HepG2 (cell line): ENCODE results near the gene NEK6. TPM values are rescaled to one million over a fixed set of nuclear protein-coding genes. Genes with fewer than 3 reads are reported as not detected.

ENCODE experiments used
- ATAC-seq: fragments of 200-7000 bp; cut with Tn5 transposase; 3 replicates; pipeline ENCODE4 v1.9.1; 2020; ENCODE audit warnings: mild to moderate bottlenecking, moderate library complexity
- BruUV-seq: library from RNA; stranded (reverse); fragments of 400-500 nt; replicated peaks from 2 replicates; lab custom pipeline; 2021; lab: Mats Ljungman, UMichigan
- CTCF ChIA-PET: fragments of 300-600 bp; formaldehyde crosslinking; extraction: SDS; loops from one replicate; lab custom pipeline; 2021; ENCODE audit warnings: low total read pairs, inconsistent platforms, low intra/inter-chr PET ratio; lab: Yijun Ruan, JAX
- POLR2A ChIA-PET: fragments of 350-600 bp; sonication (Branson Sonifier 250); formaldehyde crosslinking; loops from one replicate; lab custom pipeline; 2020; ENCODE audit warnings: antibody characterized with exemption, inconsistent platforms; lab: Yijun Ruan, JAX
- DNase-seq: peaks from one replicate; pipeline ENCODE4 v3.0.0-alpha.2; 2015; ENCODE audit warnings: low spot score
- FAIRE-seq: peaks from 3 replicates; lab custom pipeline; 2011; peaks lifted over from hg19 to GRCh38; lab: Jason Lieb, UNC
- H2AFZ ChIP-seq: one replicate; pipeline ENCODE4 v1.6.1; 2011; ENCODE audit warnings: low read length, inconsistent platforms
- H3K27ac ChIP-seq: fragments of 300-600 bp; 3 replicates; pipeline ENCODE4 v1.8.0; 2011; ENCODE audit warnings: mixed run types, mild to moderate bottlenecking, mixed read lengths, low read length, inconsistent platforms; ENCODE audit not compliant: insufficient read depth; ENCODE audit errors: extremely low read length
- H3K27me3 ChIP-seq, 2 experiments: fragments of 200-600 bp in 1 of 2; 2 replicates in 1 of 2; 3 replicates in 1 of 2; pipeline versions ENCODE4 v1.6.0 to v1.8.0; 2011; ENCODE audit warnings: low read length in 2 of 2, mild to moderate bottlenecking in 2 of 2, moderate library complexity in 2 of 2, inconsistent platforms in 1 of 2; ENCODE audit not compliant: insufficient read depth in 2 of 2, control insufficient read depth in 1 of 2
- H3K36me3 ChIP-seq, 2 experiments: fragments of 200-600 bp in 1 of 2; replicated peaks in 1 of 2; 2 replicates in 1 of 2; 3 replicates in 1 of 2; pipeline versions ENCODE4 v1.5.1 to v1.8.0; 2011; ENCODE audit warnings: low read length in 2 of 2, inconsistent platforms in 1 of 2; ENCODE audit not compliant: insufficient read depth in 2 of 2, control insufficient read depth in 1 of 2
- H3K4me1 ChIP-seq: 2 replicates; pipeline ENCODE4 v1.5.1; 2012; ENCODE audit warnings: low read length, inconsistent platforms; ENCODE audit not compliant: insufficient read depth
- H3K4me2 ChIP-seq: 2 replicates; pipeline ENCODE4 v1.6.0; 2011; ENCODE audit warnings: low read depth, low read length, inconsistent platforms
- H3K4me3 ChIP-seq, 3 experiments: fragments of 200-600 bp in 1 of 3; sonication (generic), shearing (Covaris generic) in 1 of 3; replicated peaks in 1 of 3; 2 replicates each; pipeline ENCODE4 v1.5.1; 2011 to 2016; ENCODE audit warnings: low read length in 3 of 3, inconsistent platforms in 2 of 3, low read depth in 2 of 3, mild to moderate bottlenecking in 2 of 3, control low read depth in 1 of 3, mixed read lengths in 1 of 3; ENCODE audit not compliant: insufficient read depth in 1 of 3
- H3K79me2 ChIP-seq: one replicate; pipeline ENCODE4 v1.6.1; 2011; ENCODE audit warnings: low read length, inconsistent platforms; ENCODE audit not compliant: insufficient read depth
- H3K9ac ChIP-seq: 2 replicates; pipeline ENCODE4 v1.6.0; 2011; ENCODE audit warnings: mild to moderate bottlenecking, low read depth, low read length, inconsistent platforms; ENCODE audit not compliant: insufficient read depth
- H3K9me3 ChIP-seq: 2 replicates; pipeline ENCODE4 v1.5.1; 2012; ENCODE audit warnings: mild to moderate bottlenecking, low read length
- H4K20me1 ChIP-seq: 2 replicates; pipeline ENCODE4 v1.6.0; 2011; ENCODE audit warnings: inconsistent platforms, mild to moderate bottlenecking, low read length, moderate library complexity; ENCODE audit not compliant: insufficient read depth
- AGO2 ChIP-seq: fragments of 200-400 bp; formaldehyde crosslinking; optimal IDR thresholded peaks from 2 replicates; pipeline ENCODE3; 2017; ENCODE audit warnings: mild to moderate bottlenecking, low read depth, low read length, moderate library complexity
- ARHGAP35 ChIP-seq: sonication (generic); formaldehyde crosslinking; IDR thresholded peaks from 2 replicates; pipeline ENCODE4 v1.9.0; 2022; ENCODE audit warnings: mild to moderate bottlenecking, inconsistent platforms, moderate library complexity, missing genetic modification reagents, borderline replicate concordance
- ARNT ChIP-seq: fragments of 450-650 bp; IDR thresholded peaks from 2 replicates; pipeline ENCODE4 v1.6.1; 2017
- RCOR2 ChIP-seq: IDR thresholded peaks from 2 replicates; pipeline ENCODE4 v1.6.1; 2016; ENCODE audit warnings: missing biosample characterization, missing genetic modification reagents
- ZNF652 ChIP-seq: IDR thresholded peaks from 2 replicates; pipeline ENCODE4 v1.6.1; 2016; ENCODE audit warnings: low read depth, borderline replicate concordance
- WGBS: methylation state at CpG from one replicate; pipeline ENCODE4 v1.1.6; 2017; ENCODE audit warnings: low lambda C conversion rate; 5-methylcytosine and 5-hydroxymethylcytosine counted together
- in situ Hi-C: cut with HindIII; loops from 2 replicates; pipeline ENCODE4 v1.10.0; 2017; ENCODE audit warnings: low pct_unique_long_range_greater_than_20kb; ENCODE audit not compliant: extremely low pct_ligation_motif_present
- intact Hi-C: fragments of 100-400 bp; cut with micrococcal nuclease; formaldehyde crosslinking; loops from one replicate; pipeline ENCODE4 v1.10.0; 2022; ENCODE audit not compliant: unreplicated experiment
- polyA plus RNA-seq, 8 experiments: library from polyadenylated mRNA; depleted of rRNA in 3 of 8; stranded (reverse) in 7 of 8; unstranded in 1 of 8; fragments of >200 nt; fragmentation: Illumina TruSeq in 4 of 8; extraction: Trizol in 4 of 8; gene quantifications; 2 replicates each; pipeline versions ENCODE4 v1.2.1 to v1.2.3, GENCODE V29; 2011 to 2016; ENCODE audit warnings: low read depth in 4 of 8, missing spikeins in 1 of 8, mixed read lengths in 1 of 8; ENCODE audit not compliant: insufficient read depth in 1 of 8
- total RNA-seq, 5 experiments: library from RNA; depleted of rRNA; stranded (reverse); fragments of >200 nt; fragmentation: Illumina TruSeq; extraction: Trizol; gene quantifications; 2 replicates each; pipeline ENCODE4 v1.2.3, GENCODE V29; 2016; ENCODE audit warnings: low read depth in 1 of 5

Gene NEK6
- total and polyA plus RNA-seq, 2 of the 13 experiments (the other 11 are each of a cell fraction or from before 2014, with no cell fraction given), result 30.4 to 119 TPM

DNA sequence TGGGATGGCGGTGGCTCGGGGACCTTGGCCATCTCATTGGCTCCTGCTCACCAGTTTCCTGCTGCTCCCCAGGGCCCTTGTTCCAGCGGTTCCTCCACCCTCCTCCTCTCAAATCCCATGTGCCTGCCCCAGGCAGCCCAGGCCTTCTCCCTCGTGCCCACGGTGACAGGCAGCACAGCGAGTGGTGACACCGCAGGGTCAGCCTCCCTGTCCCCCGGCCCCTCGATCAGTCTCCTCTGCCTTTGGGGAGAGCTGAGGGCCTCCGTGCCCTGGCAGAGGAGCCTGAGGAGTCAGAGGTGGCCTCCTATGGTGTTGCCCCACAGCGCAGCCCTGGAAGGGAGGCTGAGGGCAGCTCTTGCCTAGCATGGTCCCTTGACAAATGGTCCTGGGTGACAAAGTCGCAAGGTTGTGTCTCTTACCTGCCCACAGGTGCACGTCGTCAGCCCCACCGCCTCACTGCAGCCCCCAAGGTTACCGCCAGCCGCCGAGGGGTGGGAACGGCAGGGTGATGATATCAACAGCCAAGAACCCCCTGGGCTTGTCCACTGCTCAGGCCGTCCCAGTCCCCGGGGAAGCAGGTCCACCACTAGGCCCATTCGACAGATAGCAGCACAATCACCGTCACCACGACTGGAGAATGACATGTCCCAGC is 49.8 kb downstream of the NEK6 start:
- H3K4me2 ChIP-seq, result no peak overlapping the region
- peaks cover 20% of the 10 kb centered on the region for H3K79me2 ChIP-seq
- TF ChIP-seq ARHGAP35 (CRISPR knock-in tag), result no peak
- peak; percentile 63 for TF ChIP-seq AGO2
- 100% methylated on average over 5 of the region's 24 CpGs for WGBS
- H3K4me3 ChIP-seq, result no peak overlapping the region
- H3K36me3 ChIP-seq, result peaks cover 35 to 53% of the 10 kb centered on the region in 2 experiments
- ChIA-PET CTCF (no interaction called here), POLR2A (no interaction called here)
- DNase-seq (no peak), ATAC-seq (no peak), FAIRE-seq (no peak)
- no TSS peak for BruUV-seq
- H3K27ac ChIP-seq, result no peak overlapping the region
- intact Hi-C loops, result no loop called here
- in situ Hi-C loops, result no loop called here
- no peaks in the 10 kb centered on the region for H3K27me3 ChIP-seq
- H3K4me1 ChIP-seq, result no peaks in the 10 kb centered on the region
- H3K9me3 ChIP-seq, result no peaks in the 10 kb centered on the region
- H4K20me1 ChIP-seq, result peaks cover 44% of the 10 kb centered on the region; the same call in 1 of the 2 replicates
- no peak overlapping the region for H2AFZ ChIP-seq
- no peak overlapping the region for H3K9ac ChIP-seq

DNA sequence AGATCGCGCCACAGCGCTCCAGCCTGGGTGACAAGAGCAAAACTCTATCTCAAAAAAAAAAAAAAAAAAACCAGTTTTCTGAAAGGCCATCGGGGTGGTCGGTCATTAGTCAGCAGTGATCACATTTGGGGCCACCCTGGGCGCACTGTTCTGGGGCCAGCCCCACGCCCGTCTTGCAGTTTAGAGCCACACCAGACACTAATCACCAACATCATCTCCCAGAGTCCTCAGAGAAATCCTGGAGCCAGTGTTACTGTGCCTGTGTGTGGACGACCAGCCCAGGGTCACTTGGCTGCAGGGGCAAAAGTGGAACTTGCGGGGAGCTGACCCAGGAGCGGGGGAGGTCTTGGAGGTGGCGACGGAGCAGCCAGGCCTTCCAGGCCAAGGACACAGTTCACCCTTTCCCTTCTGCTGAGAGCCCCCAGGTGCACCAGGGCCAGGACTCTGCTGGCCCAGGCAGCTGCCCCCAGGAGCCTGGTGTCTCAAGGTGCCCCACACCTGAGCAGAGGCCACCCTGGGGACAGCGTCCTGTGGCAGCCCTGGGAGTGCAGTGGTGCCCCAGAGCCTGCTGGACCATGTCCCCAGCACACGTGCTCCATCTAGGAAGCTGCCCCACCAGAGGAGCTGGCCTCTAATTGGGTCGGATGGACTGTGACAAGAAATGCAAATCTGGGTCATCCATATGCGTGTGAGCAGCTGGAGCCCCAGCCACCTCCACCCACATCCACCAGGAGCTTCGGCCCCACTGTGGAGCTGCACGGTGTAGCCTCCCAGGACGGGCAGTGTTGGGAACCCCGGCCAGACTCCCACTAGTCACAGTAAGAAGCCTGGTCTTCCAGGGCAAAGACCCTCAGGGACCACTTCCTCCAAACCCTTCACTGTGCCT is 51.1 kb downstream of the NEK6 start:
- Histone ChIP-seq H3K27me3 (no peaks in the 10 kb centered on the region), H3K9ac (no peak overlapping the region), H3K36me3 (peaks cover 35 to 51% of the 10 kb centered on the region in 2 experiments; a peak in 4 of 5 replicates), H3K4me3 (no peak overlapping the region), H3K27ac (no peak overlapping the region), H3K4me1 (no peaks in the 10 kb centered on the region), H2AFZ (no peak overlapping the region), H4K20me1 (peaks cover 37% of the 10 kb centered on the region; the same call in 1 of the 2 replicates), H3K9me3 (no peaks in the 10 kb centered on the region), H3K79me2 (peaks cover 16% of the 10 kb centered on the region), H3K4me2 (no peak overlapping the region)
- peak; percentile 17; the same call in 2 of the 3 replicates for ATAC-seq
- ChIA-PET POLR2A (no interaction called here), CTCF (no interaction called here)
- FAIRE-seq, result no peak
- DNase-seq, result no peak
- WGBS, result 99% methylated on average over 11 of the region's 21 CpGs
- in situ Hi-C loops (no loop called here), intact Hi-C loops (no loop called here)
- TF ChIP-seq RCOR2 (CRISPR knock-in tag) (no peak), AGO2 (peak; percentile 54), ARNT (no peak), ZNF652 (CRISPR knock-in tag) (no peak)
- BruUV-seq, result no TSS peak
